HepG2 (cell line): ENCODE results near the gene SETD5. TPM values are rescaled to one million over a fixed set of nuclear protein-coding genes. Genes with fewer than 3 reads are reported as not detected.

Experiments
- FOSL2 ChIP-seq: sonication (generic); formaldehyde crosslinking; IDR thresholded peaks from 2 replicates; pipeline ENCODE4 v1.4.0; 2020; ENCODE audit warnings: missing genetic modification reagents
- JDP2 ChIP-seq: sonication (generic); formaldehyde crosslinking; IDR thresholded peaks from 2 replicates; pipeline ENCODE4 v1.8.1; 2022; ENCODE audit warnings: missing genetic modification reagents, borderline replicate concordance
- NFAT5 ChIP-seq: sonication (generic); formaldehyde crosslinking; IDR thresholded peaks from 2 replicates; pipeline ENCODE4 v1.4.0; 2020; ENCODE audit warnings: missing genetic modification reagents
- NR3C1 ChIP-seq: sonication (generic); formaldehyde crosslinking; IDR thresholded peaks from 2 replicates; pipeline ENCODE4 v1.4.0; 2020; ENCODE audit warnings: missing genetic modification reagents
- PAF1 ChIP-seq: IDR thresholded peaks from 2 replicates; pipeline ENCODE4 v1.6.1; 2016; ENCODE audit warnings: missing genetic modification reagents, missing compliant biosample characterization
- REL ChIP-seq: sonication (generic); formaldehyde crosslinking; conservative IDR thresholded peaks from 2 replicates; pipeline ENCODE4 v1.8.0; 2022; ENCODE audit warnings: mild to moderate bottlenecking, missing genetic modification reagents, moderate library complexity
- TFE3 ChIP-seq: IDR thresholded peaks from 2 replicates; pipeline ENCODE4 v1.6.1; 2016
- ZNF205 ChIP-seq: IDR thresholded peaks from 2 replicates; pipeline ENCODE4 v1.6.1; 2018; ENCODE audit warnings: missing biosample characterization, missing genetic modification reagents
- ZNF382 ChIP-seq: sonication (generic); formaldehyde crosslinking; IDR thresholded peaks from 2 replicates; pipeline ENCODE4 v1.5.0; 2020; ENCODE audit warnings: missing genetic modification reagents, mild to moderate bottlenecking, borderline replicate concordance
- ZNF83 ChIP-seq: sonication (generic); formaldehyde crosslinking; IDR thresholded peaks from 2 replicates; pipeline ENCODE4 v1.4.0; 2020; ENCODE audit warnings: missing genetic modification reagents, mild to moderate bottlenecking, borderline replicate concordance
- polyA plus RNA-seq, 8 experiments: library from polyadenylated mRNA; depleted of rRNA in 3 of 8; stranded (reverse) in 7 of 8; unstranded in 1 of 8; fragments of >200 nt; fragmentation: Illumina TruSeq in 4 of 8; extraction: Trizol in 4 of 8; gene quantifications; 2 replicates each; pipeline versions ENCODE4 v1.2.1 to v1.2.3, GENCODE V29; 2011 to 2016; ENCODE audit warnings: low read depth in 4 of 8, missing spikeins in 1 of 8, mixed read lengths in 1 of 8; ENCODE audit not compliant: insufficient read depth in 1 of 8
- total RNA-seq, 5 experiments: library from RNA; depleted of rRNA; stranded (reverse); fragments of >200 nt; fragmentation: Illumina TruSeq; extraction: Trizol; gene quantifications; 2 replicates each; pipeline ENCODE4 v1.2.3, GENCODE V29; 2016; ENCODE audit warnings: low read depth in 1 of 5
- TF ChIP-seq, protein P1 (sequence below), 2 experiments: fragments of 450-650 bp in 1 of 2; sonication (generic) in 1 of 2; formaldehyde crosslinking in 1 of 2; IDR thresholded peaks; 2 replicates each; pipeline versions ENCODE4 v1.6.1 to v1.8.0; 2016 to 2022; ENCODE audit warnings: antibody characterized with exemption in 1 of 2, mild to moderate bottlenecking in 1 of 2, missing genetic modification reagents in 1 of 2

Gene SETD5
- total and polyA plus RNA-seq, 2 of the 13 experiments (the other 11 are each of a cell fraction or from before 2014, with no cell fraction given), result 46.8 to 95.8 TPM

GRCh38 chr3:9422712-9423424, 25.5 kb downstream of the SETD5 start (continued):
- peak; percentile 65 for TF ChIP-seq TFE3 (CRISPR knock-in tag)
- TF ChIP-seq ZNF205 (CRISPR knock-in tag), result peak; percentile 17; the same call in 1 of the 2 replicates
- TF ChIP-seq PAF1 (CRISPR knock-in tag), result no peak
- no peak for TF ChIP-seq JDP2 (CRISPR knock-in tag)
- TF ChIP-seq FOSL2 (CRISPR knock-in tag), result peak; percentile 82
- TF ChIP-seq REL (CRISPR knock-in tag), result no peak
- TF ChIP-seq NFAT5 (CRISPR knock-in tag), result no peak
- TF ChIP-seq, protein P1, sequence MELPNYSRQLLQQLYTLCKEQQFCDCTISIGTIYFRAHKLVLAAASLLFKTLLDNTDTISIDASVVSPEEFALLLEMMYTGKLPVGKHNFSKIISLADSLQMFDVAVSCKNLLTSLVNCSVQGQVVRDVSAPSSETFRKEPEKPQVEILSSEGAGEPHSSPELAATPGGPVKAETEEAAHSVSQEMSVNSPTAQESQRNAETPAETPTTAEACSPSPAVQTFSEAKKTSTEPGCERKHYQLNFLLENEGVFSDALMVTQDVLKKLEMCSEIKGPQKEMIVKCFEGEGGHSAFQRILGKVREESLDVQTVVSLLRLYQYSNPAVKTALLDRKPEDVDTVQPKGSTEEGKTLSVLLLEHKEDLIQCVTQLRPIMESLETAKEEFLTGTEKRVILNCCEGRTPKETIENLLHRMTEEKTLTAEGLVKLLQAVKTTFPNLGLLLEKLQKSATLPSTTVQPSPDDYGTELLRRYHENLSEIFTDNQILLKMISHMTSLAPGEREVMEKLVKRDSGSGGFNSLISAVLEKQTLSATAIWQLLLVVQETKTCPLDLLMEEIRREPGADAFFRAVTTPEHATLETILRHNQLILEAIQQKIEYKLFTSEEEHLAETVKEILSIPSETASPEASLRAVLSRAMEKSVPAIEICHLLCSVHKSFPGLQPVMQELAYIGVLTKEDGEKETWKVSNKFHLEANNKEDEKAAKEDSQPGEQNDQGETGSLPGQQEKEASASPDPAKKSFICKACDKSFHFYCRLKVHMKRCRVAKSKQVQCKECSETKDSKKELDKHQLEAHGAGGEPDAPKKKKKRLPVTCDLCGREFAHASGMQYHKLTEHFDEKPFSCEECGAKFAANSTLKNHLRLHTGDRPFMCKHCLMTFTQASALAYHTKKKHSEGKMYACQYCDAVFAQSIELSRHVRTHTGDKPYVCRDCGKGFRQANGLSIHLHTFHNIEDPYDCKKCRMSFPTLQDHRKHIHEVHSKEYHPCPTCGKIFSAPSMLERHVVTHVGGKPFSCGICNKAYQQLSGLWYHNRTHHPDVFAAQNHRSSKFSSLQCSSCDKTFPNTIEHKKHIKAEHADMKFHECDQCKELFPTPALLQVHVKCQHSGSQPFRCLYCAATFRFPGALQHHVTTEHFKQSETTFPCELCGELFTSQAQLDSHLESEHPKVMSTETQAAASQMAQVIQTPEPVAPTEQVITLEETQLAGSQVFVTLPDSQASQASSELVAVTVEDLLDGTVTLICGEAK (IDR thresholded peaks at IDR 0.05), result no peak
- TF ChIP-seq, protein P1 (CRISPR knock-in tag; IDR thresholded peaks at IDR 0.05), result no peak; the same call in 1 of the 2 replicates
- no peak for TF ChIP-seq ZNF83 (CRISPR knock-in tag)
- no peak for TF ChIP-seq NR3C1 (CRISPR knock-in tag)
- TF ChIP-seq ZNF382 (CRISPR knock-in tag), result no peak
